Measurements from ENCODE around the gene ANKRD2. TPM values are rescaled to one million over a fixed set of nuclear protein-coding genes. Genes with fewer than 3 reads are reported as not detected.

ANKRD2 gene
- total RNA-seq, 2 experiments from 2014 or later, result not detected

DNA sequence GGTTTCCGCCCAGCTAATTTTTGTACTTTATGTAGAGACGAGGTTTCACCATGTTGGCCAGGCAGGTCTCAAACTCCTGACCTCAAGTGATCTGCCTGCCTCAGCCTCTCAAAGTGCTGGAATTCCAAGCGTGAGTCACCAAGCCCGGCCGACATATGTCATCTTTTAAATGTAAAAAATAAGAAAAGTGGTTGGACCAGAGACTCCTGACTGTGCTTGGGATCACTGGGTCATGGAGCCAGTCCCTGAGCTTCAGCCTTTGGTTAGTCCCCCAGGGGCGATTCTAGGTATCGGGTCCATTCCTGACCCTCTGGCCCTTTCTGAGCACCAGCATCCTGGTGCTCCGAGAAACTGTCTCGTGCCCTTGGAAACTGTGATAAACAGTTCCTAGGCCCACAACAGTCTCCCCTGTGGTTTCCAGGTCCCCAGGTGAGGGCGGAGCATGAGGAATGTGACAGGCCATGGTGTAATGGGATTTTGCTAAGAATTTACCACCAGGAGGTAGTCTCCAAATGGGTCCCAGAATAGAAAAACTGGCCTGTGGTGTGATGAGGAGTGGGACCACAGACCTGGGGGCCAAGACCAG is 41.1 kb upstream of the ANKRD2 start:
- ChIA-PET POLR2A (no interaction called here), CTCF (no interaction called here)
- Mint-ChIP-seq H3K36me3 (ENCODE audit: low read depth) (no peaks in the 10 kb centered on the region), H3K27ac (no peak overlapping the region), H3K9me3 (no peaks in the 10 kb centered on the region), H3K4me3 (no peak overlapping the region), H3K27me3 (no peaks in the 10 kb centered on the region), H3K4me1 (ENCODE audit: low read depth) (no peaks in the 10 kb centered on the region)
- Histone ChIP-seq H3K27me3 (ENCODE audit: control insufficient read depth in 1 of 2, insufficient read depth in 2 of 2, low read length in 2 of 2) (no peaks in the 10 kb centered on the region), H3K27ac (ENCODE audit: low read depth in 1 of 2, low read length in 2 of 2) (no peak overlapping the region), H3K36me3 (ENCODE audit: insufficient read depth, low read length) (no peaks in the 10 kb centered on the region), H3K4me1 (ENCODE audit: insufficient read depth, low read length) (no peaks in the 10 kb centered on the region), H3K9me3 (ENCODE audit: control insufficient read depth in 1 of 2, insufficient read depth in 1 of 2, low read length in 2 of 2) (no peaks in the 10 kb centered on the region), H3K4me3 (ENCODE audit: low read length) (no peak overlapping the region)
- DNase-seq (no peak), ATAC-seq (ENCODE audit: poor library complexity) (no peak)
- intact Hi-C loops (cut with DNase I, micrococcal nuclease), result no loop called here
- TF ChIP-seq, protein P1, sequence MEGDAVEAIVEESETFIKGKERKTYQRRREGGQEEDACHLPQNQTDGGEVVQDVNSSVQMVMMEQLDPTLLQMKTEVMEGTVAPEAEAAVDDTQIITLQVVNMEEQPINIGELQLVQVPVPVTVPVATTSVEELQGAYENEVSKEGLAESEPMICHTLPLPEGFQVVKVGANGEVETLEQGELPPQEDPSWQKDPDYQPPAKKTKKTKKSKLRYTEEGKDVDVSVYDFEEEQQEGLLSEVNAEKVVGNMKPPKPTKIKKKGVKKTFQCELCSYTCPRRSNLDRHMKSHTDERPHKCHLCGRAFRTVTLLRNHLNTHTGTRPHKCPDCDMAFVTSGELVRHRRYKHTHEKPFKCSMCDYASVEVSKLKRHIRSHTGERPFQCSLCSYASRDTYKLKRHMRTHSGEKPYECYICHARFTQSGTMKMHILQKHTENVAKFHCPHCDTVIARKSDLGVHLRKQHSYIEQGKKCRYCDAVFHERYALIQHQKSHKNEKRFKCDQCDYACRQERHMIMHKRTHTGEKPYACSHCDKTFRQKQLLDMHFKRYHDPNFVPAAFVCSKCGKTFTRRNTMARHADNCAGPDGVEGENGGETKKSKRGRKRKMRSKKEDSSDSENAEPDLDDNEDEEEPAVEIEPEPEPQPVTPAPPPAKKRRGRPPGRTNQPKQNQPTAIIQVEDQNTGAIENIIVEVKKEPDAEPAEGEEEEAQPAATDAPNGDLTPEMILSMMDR (IDR thresholded peaks at IDR 0.05), result no peak

GRCh38 chr10:97532935-97533671 is 39.5 kb upstream of the ANKRD2 start:
- Mint-ChIP-seq H3K9me3 (no peaks in the 10 kb centered on the region), H3K4me1 (ENCODE audit: low read depth) (no peaks in the 10 kb centered on the region), H3K27ac (no peak overlapping the region), H3K4me3 (no peak overlapping the region), H3K27me3 (no peaks in the 10 kb centered on the region), H3K36me3 (ENCODE audit: low read depth) (no peaks in the 10 kb centered on the region)
- intact Hi-C loops (cut with DNase I, micrococcal nuclease), result no loop called here
- ATAC-seq (ENCODE audit: poor library complexity) (no peak), DNase-seq (no peak)
- Histone ChIP-seq H3K36me3 (ENCODE audit: insufficient read depth, low read length) (no peaks in the 10 kb centered on the region), H3K27me3 (ENCODE audit: control insufficient read depth in 1 of 2, insufficient read depth in 2 of 2, low read length in 2 of 2) (no peaks in the 10 kb centered on the region), H3K4me1 (ENCODE audit: insufficient read depth, low read length) (no peaks in the 10 kb centered on the region), H3K27ac (ENCODE audit: low read depth in 1 of 2, low read length in 2 of 2) (no peak overlapping the region), H3K4me3 (ENCODE audit: low read length) (no peak overlapping the region), H3K9me3 (ENCODE audit: control insufficient read depth in 1 of 2, insufficient read depth in 1 of 2, low read length in 2 of 2) (no peaks in the 10 kb centered on the region)
- ChIA-PET CTCF (no interaction called here), POLR2A (no interaction called here)
- TF ChIP-seq, protein P1 (IDR thresholded peaks at IDR 0.05), result no peak

- Histone ChIP-seq H3K27ac (ENCODE audit: low read depth in 1 of 2, low read length in 2 of 2) (no peak overlapping the region), H3K4me3 (ENCODE audit: low read length) (no peak overlapping the region), H3K4me1 (ENCODE audit: insufficient read depth, low read length) (no peaks in the 10 kb centered on the region), H3K9me3 (ENCODE audit: control insufficient read depth in 1 of 2, insufficient read depth in 1 of 2, low read length in 2 of 2) (no peaks in the 10 kb centered on the region), H3K36me3 (ENCODE audit: insufficient read depth, low read length) (no peaks in the 10 kb centered on the region), H3K27me3 (ENCODE audit: control insufficient read depth in 1 of 2, insufficient read depth in 2 of 2, low read length in 2 of 2) (no peaks in the 10 kb centered on the region)
- H3K27me3 Mint-ChIP-seq, result no peaks in the 10 kb centered on the region
- no peaks in the 10 kb centered on the region for H3K9me3 Mint-ChIP-seq
- no peak overlapping the region for H3K27ac Mint-ChIP-seq
- H3K4me1 Mint-ChIP-seq (ENCODE audit: low read depth), result no peaks in the 10 kb centered on the region
- intact Hi-C loops (cut with DNase I, micrococcal nuclease), result no loop called here
- no peak for ATAC-seq (ENCODE audit: poor library complexity)
- TF ChIP-seq, protein P1 (IDR thresholded peaks at IDR 0.05), result no peak
- H3K4me3 Mint-ChIP-seq, result no peak overlapping the region
- H3K36me3 Mint-ChIP-seq (ENCODE audit: low read depth), result no peaks in the 10 kb centered on the region
- DNase-seq, result no peak
- CTCF ChIA-PET, result no interaction called here
- POLR2A ChIA-PET, result no interaction called here
Observed at GRCh38 chr10:97533888-97534287, 38.7 kb upstream of the ANKRD2 start.

Measured in CD4-positive, alpha-beta T cell (primary cell).